Neuronal stem cell (in vitro differentiated cells): Measurements from ENCODE around the gene SLC37A1. TPM values are rescaled to one million over a fixed set of nuclear protein-coding genes. Genes with fewer than 3 reads are reported as not detected.

ENCODE experiments used
- DNase-seq: peaks from one replicate; pipeline ENCODE4 v3.0.0-alpha.2; 2013; ENCODE audit warnings: low spot score
- H2AFZ ChIP-seq: one replicate; pipeline ENCODE4 v1.6.1; 2013; ENCODE audit warnings: mild to moderate bottlenecking, low read length, inconsistent platforms
- H2AK5ac ChIP-seq: 2 replicates; pipeline ENCODE4 v1.6.1; 2013; ENCODE audit warnings: low read depth, mild to moderate bottlenecking, inconsistent platforms, low read length, moderate library complexity, mixed read lengths
- H2BK120ac ChIP-seq: 2 replicates; pipeline ENCODE4 v1.6.1; 2013; ENCODE audit warnings: low read depth, mild to moderate bottlenecking, inconsistent platforms, low read length, moderate library complexity, mixed read lengths
- H2BK12ac ChIP-seq: one replicate; pipeline ENCODE4 v1.6.1; 2013; ENCODE audit warnings: low read length, inconsistent platforms
- H2BK15ac ChIP-seq: 2 replicates; pipeline ENCODE4 v1.6.1; 2013; ENCODE audit warnings: mild to moderate bottlenecking, low read length, inconsistent platforms, mixed read lengths
- H2BK5ac ChIP-seq: one replicate; pipeline ENCODE4 v1.6.1; 2013; ENCODE audit warnings: inconsistent platforms, mild to moderate bottlenecking, low read length, moderate library complexity
- H3K14ac ChIP-seq: one replicate; pipeline ENCODE4 v1.6.1; 2013; ENCODE audit warnings: low read length, inconsistent platforms
- H3K18ac ChIP-seq: 2 replicates; pipeline ENCODE4 v1.6.1; 2013; ENCODE audit warnings: low read length, inconsistent platforms
- H3K23ac ChIP-seq: 2 replicates; pipeline ENCODE4 v1.6.1; 2013; ENCODE audit warnings: low read depth, mild to moderate bottlenecking, mixed read lengths, low read length, inconsistent platforms; ENCODE audit not compliant: poor library complexity
- H3K27ac ChIP-seq: replicated peaks from 3 replicates; pipeline ENCODE4 v1.5.1; 2013; ENCODE audit warnings: low read length, inconsistent platforms
- H3K27me3 ChIP-seq, 3 experiments: 2 replicates each; pipeline ENCODE4 v1.6.1; 2013; ENCODE audit warnings: low read length in 3 of 3, mild to moderate bottlenecking in 2 of 3, inconsistent platforms in 1 of 3, low read depth in 1 of 3, mixed read lengths in 1 of 3, moderate library complexity in 1 of 3; ENCODE audit not compliant: control insufficient read depth in 3 of 3, insufficient read depth in 3 of 3
- H3K36me3 ChIP-seq, 2 donors: replicated peaks in 1 of 2; 2 replicates each; pipeline ENCODE4 v1.6.1; 2013; ENCODE audit warnings: low read length in 2 of 2; ENCODE audit not compliant: control insufficient read depth in 2 of 2, insufficient read depth in 2 of 2
- H3K4ac ChIP-seq: 2 replicates; pipeline ENCODE4 v1.6.1; 2013; ENCODE audit warnings: inconsistent platforms, mild to moderate bottlenecking, low read length, moderate library complexity
- H3K4me1 ChIP-seq, 2 donors: 1 replicate in 1 of 2; 2 replicates in 1 of 2; pipeline ENCODE4 v1.6.1; 2013; ENCODE audit warnings: low read length in 2 of 2, low read depth in 1 of 2; ENCODE audit not compliant: control insufficient read depth in 2 of 2, insufficient read depth in 1 of 2
- H3K4me2 ChIP-seq: one replicate; pipeline ENCODE4 v1.6.1; 2013; ENCODE audit warnings: mild to moderate bottlenecking, low read length, inconsistent platforms; ENCODE audit not compliant: insufficient read depth, poor library complexity, severe bottlenecking
- H3K4me3 ChIP-seq, 2 donors: 2 replicates each; pipeline ENCODE4 v1.5.1; 2013; ENCODE audit warnings: low read length in 2 of 2, mild to moderate bottlenecking in 2 of 2, inconsistent platforms in 1 of 2, moderate library complexity in 1 of 2
- H3K79me1 ChIP-seq: one replicate; pipeline ENCODE4 v1.6.1; 2013; ENCODE audit warnings: low read depth, mild to moderate bottlenecking, inconsistent platforms, low read length, moderate library complexity
- H3K9ac ChIP-seq: one replicate; pipeline ENCODE4 v1.6.1; 2013; ENCODE audit warnings: mild to moderate bottlenecking, low read depth, low read length, inconsistent platforms; ENCODE audit not compliant: poor library complexity
- H3K9me3 ChIP-seq, 2 donors: replicated peaks in 1 of 2; 2 replicates each; pipeline versions ENCODE3 to v1.6.1; 2013; ENCODE audit warnings: low read length in 2 of 2, mild to moderate bottlenecking in 2 of 2, inconsistent platforms in 1 of 2, low read depth in 1 of 2, mixed read lengths in 1 of 2, moderate library complexity in 1 of 2; ENCODE audit not compliant: control insufficient read depth in 2 of 2, insufficient read depth in 1 of 2
- H4K8ac ChIP-seq: one replicate; pipeline ENCODE4 v1.6.1; 2013; ENCODE audit warnings: low read depth, mild to moderate bottlenecking, inconsistent platforms, low read length, moderate library complexity
- H4K91ac ChIP-seq: one replicate; pipeline ENCODE4 v1.6.1; 2013; ENCODE audit warnings: low read length, low read depth, mild to moderate bottlenecking, inconsistent platforms; ENCODE audit not compliant: poor library complexity
- WGBS, 2 donors: extraction: QIAGEN DNeasy Blood & Tissue Kit; methylation state at CpG; one replicate each; pipeline ENCODE4 v1.1.7; 2013; ENCODE audit warnings: missing lambda C conversion rate in 2 of 2, mixed read lengths in 1 of 2; ENCODE audit not compliant: insufficient read length in 2 of 2, insufficient replicate concordance in 1 of 2; ENCODE audit errors: extremely low coverage in 2 of 2; 5-methylcytosine and 5-hydroxymethylcytosine counted together
- polyA plus RNA-seq, 2 experiments: library from polyadenylated mRNA; stranded (reverse); fragments of 200-250 nt; gene quantifications; one replicate each; pipeline ENCODE4 v1.2.3, GENCODE V29; 2013

Gene SLC37A1
- polyA plus RNA-seq (2013, experiment 1 of 2), result 9.1 TPM
- polyA plus RNA-seq (2013, experiment 2 of 2), result 8.5 TPM

DNA sequence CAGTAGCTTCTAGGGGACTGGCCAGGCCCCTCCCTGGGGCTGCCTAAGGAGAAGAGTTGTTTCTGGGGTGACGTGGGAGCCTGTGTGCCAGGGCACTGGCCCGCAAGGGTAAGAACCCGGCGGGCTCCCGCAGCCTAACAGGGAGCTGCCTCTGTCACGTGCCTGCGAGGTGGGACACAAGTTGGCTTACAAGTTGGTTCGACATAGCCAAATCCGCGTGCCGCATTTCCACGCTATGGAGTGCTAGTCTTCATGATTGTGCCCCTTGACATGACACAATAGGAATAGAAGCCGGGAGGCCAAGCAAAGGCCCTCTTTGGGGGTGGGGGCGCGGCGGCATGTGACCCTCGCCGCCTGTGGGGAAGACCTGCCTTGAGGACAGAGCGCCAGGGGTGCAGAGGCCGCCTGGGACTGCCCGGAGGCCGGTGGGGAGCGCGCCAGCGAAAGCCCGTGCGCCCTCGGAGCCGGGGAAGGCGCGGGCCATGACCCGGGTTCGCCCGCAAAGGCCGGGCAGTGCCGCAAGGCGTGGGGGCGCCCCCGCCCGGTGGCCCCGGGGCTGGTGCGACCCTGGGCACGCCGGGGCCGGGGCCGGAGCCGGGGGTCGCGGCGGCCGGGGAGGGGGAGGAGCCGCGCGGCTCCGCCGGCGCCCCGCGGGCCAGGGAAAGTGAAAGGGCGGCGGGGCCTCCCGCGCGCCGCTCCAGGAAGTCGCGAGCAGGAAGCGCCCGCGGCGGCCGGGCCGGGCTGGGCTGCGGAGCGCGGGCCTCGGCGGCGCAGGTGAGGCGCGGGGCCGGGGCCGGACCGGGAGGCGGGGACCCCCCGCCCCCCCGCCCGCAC lies at the start of gene SLC37A1:
SLC37A1 (plus strand) TSS at position 702 of the 834 bp plus-strand sequence. CDS start 4,603 bp downstream, outside the sequence.
- H2AK5ac ChIP-seq, result peak within 1 kb of the TSS; percentile 76
- DNase-seq, result no peak

DNA sequence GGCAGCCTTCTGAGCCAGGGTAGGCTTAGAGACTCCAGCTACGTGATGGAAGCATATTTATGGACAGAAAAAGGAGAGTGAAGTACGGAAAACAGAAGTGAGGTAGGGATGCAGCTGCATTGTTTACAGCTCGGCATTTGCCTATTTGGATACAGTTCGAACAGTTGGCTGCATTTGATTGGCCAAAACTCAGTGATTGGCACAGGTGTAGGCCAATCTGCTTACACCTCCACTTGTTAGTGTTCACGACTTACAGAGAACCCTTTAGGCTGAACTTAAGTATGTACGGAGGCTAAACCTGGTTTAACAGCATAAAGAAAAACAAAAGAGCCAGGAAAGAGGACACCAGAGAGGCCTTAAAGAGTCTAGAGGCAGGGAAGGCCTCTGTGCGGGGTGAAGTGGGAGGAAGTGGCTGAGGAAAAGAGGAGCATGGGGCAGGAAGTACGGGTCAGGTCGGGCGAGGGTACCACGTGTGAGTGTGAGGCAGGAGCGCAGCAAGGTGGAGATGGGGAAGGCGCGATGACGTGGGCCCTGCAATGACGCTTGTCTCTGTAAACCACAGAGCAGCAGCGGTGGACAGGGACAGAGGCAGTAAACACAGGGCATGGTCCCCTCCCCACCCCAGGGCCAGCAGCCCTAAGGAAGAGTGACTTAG lies 49.7 kb upstream of the SLC37A1 start:
- no peak overlapping the region for H2AFZ ChIP-seq
- H3K27ac ChIP-seq, result no peak overlapping the region
- no CpG with 5 or more reads among the region's 17 CpGs for WGBS, 2 donors
- no peak overlapping the region for H3K4me2 ChIP-seq
- no peak overlapping the region for H2AK5ac ChIP-seq
- H3K4me1 ChIP-seq, result peaks cover 0 to 4% of the 10 kb centered on the region in 2 donors
- no peak overlapping the region for H3K4ac ChIP-seq
- H2BK15ac ChIP-seq, result no peak overlapping the region
- H3K9ac ChIP-seq, result no peak overlapping the region
- no peak overlapping the region for H3K23ac ChIP-seq
- H3K27me3 ChIP-seq, result peaks cover 0 to 3% (median 0%) of the 10 kb centered on the region in 3 experiments
- H2BK5ac ChIP-seq, result no peak overlapping the region
- H4K91ac ChIP-seq, result no peak overlapping the region
- peak overlapping the region in 1 of 2 donors; percentile 46 for H3K4me3 ChIP-seq
- H3K9me3 ChIP-seq, result peaks cover 0 to 1% of the 10 kb centered on the region in 2 donors
- peak; percentile 11 for DNase-seq
- H3K79me1 ChIP-seq, result no peaks in the 10 kb centered on the region
- no peaks in the 10 kb centered on the region for H3K36me3 ChIP-seq
- no peak overlapping the region for H4K8ac ChIP-seq
- H3K14ac ChIP-seq, result no peak overlapping the region
- H2BK12ac ChIP-seq, result no peak overlapping the region
- H3K18ac ChIP-seq, result no peak overlapping the region
- H2BK120ac ChIP-seq, result no peak overlapping the region

More for the DNA sequence above, at the start of gene SLC37A1:
- Histone ChIP-seq H3K9ac (peak within 1 kb of the TSS; percentile 36), H3K27me3 (peaks cover 0 to 82% (median 13%) of the 10 kb centered on the region in 3 experiments), H3K4ac (no peak within 1 kb of the TSS), H3K4me1 (peaks cover 10% of the 10 kb centered on the region in 2 donors), H2BK5ac (peak within 1 kb of the TSS; percentile 27), H2BK120ac (no peak within 1 kb of the TSS), H3K4me3 (peak within 1 kb of the TSS; percentile 32 to 79), H2AFZ (peak within 1 kb of the TSS; percentile 86), H3K36me3 (no peaks in the 10 kb centered on the region), H3K23ac (peak within 1 kb of the TSS; percentile 71), H2BK15ac (peak within 1 kb of the TSS; percentile 45), H3K4me2 (peak within 1 kb of the TSS; percentile 92), H4K91ac (no peak within 1 kb of the TSS), H3K79me1 (no peaks in the 10 kb centered on the region), H3K18ac (peak within 1 kb of the TSS; percentile 92), H3K14ac (no peak within 1 kb of the TSS), H4K8ac (no peak within 1 kb of the TSS), H2BK12ac (peak within 1 kb of the TSS; percentile 46), H3K9me3 (no peaks in the 10 kb centered on the region), H3K27ac (no peak within 1 kb of the TSS)
- no CpG with 5 or more reads among the region's 88 CpGs for WGBS, 2 donors

DNA sequence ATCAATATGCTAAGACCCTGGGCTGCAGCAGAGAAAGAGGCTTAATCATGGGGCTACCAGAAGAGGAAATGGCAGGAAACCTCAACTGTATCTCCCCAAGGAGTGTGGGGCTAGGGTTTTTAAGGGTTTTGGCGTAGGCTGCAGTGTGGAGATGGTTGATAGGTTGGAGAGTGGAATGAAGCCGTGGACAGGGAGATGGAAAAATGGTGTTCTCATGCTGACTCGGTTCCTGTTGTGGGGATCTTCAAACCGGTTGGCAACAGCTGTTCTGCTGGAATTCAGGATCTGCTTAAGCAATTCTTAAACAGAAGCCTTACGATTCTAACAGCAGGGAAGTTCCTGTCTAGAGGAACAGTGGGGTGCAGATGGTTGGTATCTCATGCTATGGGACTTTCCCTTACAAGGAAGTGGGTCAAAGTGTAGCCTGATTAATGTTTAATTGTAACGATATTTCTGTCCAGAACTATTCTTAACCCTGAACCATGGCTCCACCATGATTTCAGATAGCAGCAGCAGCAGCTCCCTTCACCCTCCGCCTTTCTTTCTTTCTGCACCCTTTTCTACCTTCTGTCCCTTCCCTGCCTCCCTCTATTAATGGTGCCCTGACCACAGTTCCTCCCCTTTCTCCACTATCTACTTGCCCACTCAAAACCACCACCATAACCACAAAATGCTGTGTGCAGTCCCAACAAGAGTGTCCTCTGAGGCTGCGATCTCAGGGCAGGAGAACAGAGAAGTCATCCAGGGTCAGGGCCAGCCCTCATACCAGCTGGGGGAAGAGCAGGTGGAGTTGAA lies 48.4 kb upstream of the SLC37A1 start:
- Histone ChIP-seq H3K27ac (no peak overlapping the region), H3K4me1 (peaks cover 0 to 4% of the 10 kb centered on the region in 2 donors), H4K91ac (no peak overlapping the region), H3K14ac (no peak overlapping the region), H3K36me3 (no peaks in the 10 kb centered on the region), H4K8ac (no peak overlapping the region), H2BK12ac (no peak overlapping the region), H2AK5ac (no peak overlapping the region), H2BK15ac (no peak overlapping the region), H3K4me2 (no peak overlapping the region), H3K18ac (no peak overlapping the region), H3K23ac (no peak overlapping the region), H3K9ac (no peak overlapping the region), H2BK120ac (no peak overlapping the region), H2BK5ac (no peak overlapping the region), H3K9me3 (no peaks in the 10 kb centered on the region), H3K79me1 (no peaks in the 10 kb centered on the region), H2AFZ (no peak overlapping the region), H3K4me3 (no peak overlapping the region), H3K4ac (no peak overlapping the region), H3K27me3 (no peaks in the 10 kb centered on the region)
- no CpG with 5 or more reads among the region's 8 CpGs for WGBS, 2 donors
- no peak for DNase-seq
